Liver (tissue), 9 donors: Measurements from ENCODE around the gene NAA30. TPM values are rescaled to one million over a fixed set of nuclear protein-coding genes. Genes with fewer than 3 reads are reported as not detected.

Experiments used
- DNase-seq: peaks from one replicate; pipeline ENCODE4 v3.0.0-alpha.2; 2017; ENCODE audit warnings: low spot score
- H3K27ac ChIP-seq, 2 donors: one replicate each; pipeline ENCODE4 v1.7.0; 2013; ENCODE audit warnings: inconsistent platforms in 2 of 2, low read length in 2 of 2, control low read depth in 1 of 2, low read depth in 1 of 2, mild to moderate bottlenecking in 1 of 2
- H3K27me3 ChIP-seq, 4 donors: one replicate each; pipeline versions ENCODE4 v1.6.1 to v1.7.0; 2013; ENCODE audit warnings: low read length in 3 of 4, inconsistent platforms in 1 of 4, mild to moderate bottlenecking in 1 of 4, moderate library complexity in 1 of 4; ENCODE audit not compliant: control insufficient read depth in 4 of 4, insufficient read depth in 4 of 4
- H3K36me3 ChIP-seq, 4 donors: one replicate each; pipeline versions ENCODE4 v1.6.1 to v1.7.0; 2013; ENCODE audit warnings: low read length in 3 of 4, mild to moderate bottlenecking in 3 of 4, low read depth in 1 of 4, moderate library complexity in 1 of 4; ENCODE audit not compliant: control insufficient read depth in 4 of 4, insufficient read depth in 3 of 4
- H3K4me1 ChIP-seq, 4 donors: one replicate each; pipeline versions ENCODE4 v1.6.1 to v1.7.0; 2013; ENCODE audit warnings: low read length in 3 of 4, mild to moderate bottlenecking in 3 of 4, moderate library complexity in 1 of 4; ENCODE audit not compliant: control insufficient read depth in 4 of 4, insufficient read depth in 4 of 4
- H3K4me3 ChIP-seq, 3 donors: one replicate each; pipeline versions ENCODE4 v1.6.1 to v1.7.0; 2013; ENCODE audit warnings: low read length in 3 of 3, control low read depth in 1 of 3, low read depth in 1 of 3, mild to moderate bottlenecking in 1 of 3
- H3K9ac ChIP-seq, 2 donors: one replicate each; pipeline ENCODE4 v1.7.0; 2013; ENCODE audit warnings: low read length in 2 of 2, mild to moderate bottlenecking in 2 of 2, moderate library complexity in 2 of 2, control low read depth in 1 of 2, low read depth in 1 of 2
- H3K9me3 ChIP-seq, 4 donors: one replicate each; pipeline versions ENCODE4 v1.6.1 to v1.7.0; 2013; ENCODE audit warnings: low read length in 3 of 4; ENCODE audit not compliant: control insufficient read depth in 4 of 4
- EGR1 ChIP-seq, 2 donors: IDR thresholded peaks; 2 replicates each; pipeline ENCODE4 v1.6.1; 2016 to 2018; ENCODE audit warnings: antibody characterized with exemption in 2 of 2, low read depth in 2 of 2
- FOXA2 ChIP-seq: IDR thresholded peaks from 2 replicates; pipeline ENCODE4 v1.6.1; 2016; ENCODE audit warnings: antibody characterized with exemption
- GABPA ChIP-seq, 2 donors: IDR thresholded peaks in 1 of 2; conservative IDR thresholded peaks in 1 of 2; 2 replicates each; pipeline ENCODE4 v1.6.1; 2016; ENCODE audit warnings: antibody characterized with exemption in 2 of 2, mild to moderate bottlenecking in 1 of 2, moderate library complexity in 1 of 2
- HNF4A ChIP-seq, 2 donors: conservative IDR thresholded peaks; 2 replicates each; pipeline ENCODE4 v1.6.1; 2016; ENCODE audit warnings: antibody characterized with exemption in 2 of 2, mild to moderate bottlenecking in 2 of 2
- HNF4G ChIP-seq: IDR thresholded peaks from 2 replicates; pipeline ENCODE4 v1.6.1; 2016; ENCODE audit warnings: antibody characterized with exemption
- JUND ChIP-seq, 2 donors: IDR thresholded peaks; 2 replicates each; pipeline ENCODE4 v1.6.1; 2016; ENCODE audit warnings: antibody characterized with exemption in 2 of 2
- NR2F2 ChIP-seq: IDR thresholded peaks from 2 replicates; pipeline ENCODE4 v1.6.1; 2016; ENCODE audit warnings: antibody characterized with exemption
- RAD21 ChIP-seq, 2 donors: IDR thresholded peaks; 2 replicates each; pipeline ENCODE4 v1.6.1; 2016; ENCODE audit warnings: antibody characterized with exemption in 2 of 2, mild to moderate bottlenecking in 2 of 2
- SP1 ChIP-seq: IDR thresholded peaks from 2 replicates; pipeline ENCODE4 v1.6.1; 2018; ENCODE audit warnings: antibody characterized with exemption, mild to moderate bottlenecking
- TAF1 ChIP-seq: conservative IDR thresholded peaks from 2 replicates; pipeline ENCODE4 v1.6.1; 2016; ENCODE audit warnings: antibody characterized with exemption, mild to moderate bottlenecking
- YY1 ChIP-seq: IDR thresholded peaks from 2 replicates; pipeline ENCODE4 v1.6.1; 2016; ENCODE audit warnings: antibody characterized with exemption, mild to moderate bottlenecking
- WGBS: extraction: QIAGEN DNeasy Blood & Tissue Kit; methylation state at CpG from one replicate; pipeline ENCODE4 v1.1.7; 2013; 5-methylcytosine and 5-hydroxymethylcytosine counted together
- polyA plus RNA-seq, 2 donors: library from polyadenylated mRNA; stranded (reverse) in 1 of 2; unstranded in 1 of 2; fragments of 200-250 nt in 1 of 2; fragments of >200 nt in 1 of 2; fragmentation: Nextera tagmentation in 1 of 2; extraction: Ambion mirVana in 1 of 2; gene quantifications; one replicate each; pipeline versions ENCODE4 v1.2.1 to v1.2.3, GENCODE V29; 2013 to 2015
- total RNA-seq, 2 donors: library from RNA; depleted of rRNA; stranded (reverse); fragments of >200 nt; gene quantifications; one replicate each; pipeline ENCODE4 v1.2.3, GENCODE V29; 2014
- TF ChIP-seq, protein P1 (sequence below): IDR thresholded peaks from 2 replicates; pipeline ENCODE4 v1.6.1; 2016; ENCODE audit warnings: antibody characterized with exemption
- TF ChIP-seq, protein P2 (sequence below): IDR thresholded peaks from 2 replicates; pipeline ENCODE4 v1.6.1; 2016; ENCODE audit warnings: antibody characterized with exemption
- TF ChIP-seq, protein P3 (sequence below): IDR thresholded peaks from 2 replicates; pipeline ENCODE4 v1.6.1; 2016; ENCODE audit warnings: antibody characterized with exemption
- TF ChIP-seq, protein P4 (sequence below): IDR thresholded peaks from 2 replicates; pipeline ENCODE4 v1.6.1; 2016; ENCODE audit warnings: antibody characterized with exemption, mild to moderate bottlenecking
- donor health status: healthy.
- donor health status: healthy.
- donor health status: healthy.
- donor health status: healthy.
- donor health status: healthy.

NAA30 gene
- total and polyA plus RNA-seq, 4 donors, result 5.8 to 19.1 (median 8.2) TPM

DNA sequence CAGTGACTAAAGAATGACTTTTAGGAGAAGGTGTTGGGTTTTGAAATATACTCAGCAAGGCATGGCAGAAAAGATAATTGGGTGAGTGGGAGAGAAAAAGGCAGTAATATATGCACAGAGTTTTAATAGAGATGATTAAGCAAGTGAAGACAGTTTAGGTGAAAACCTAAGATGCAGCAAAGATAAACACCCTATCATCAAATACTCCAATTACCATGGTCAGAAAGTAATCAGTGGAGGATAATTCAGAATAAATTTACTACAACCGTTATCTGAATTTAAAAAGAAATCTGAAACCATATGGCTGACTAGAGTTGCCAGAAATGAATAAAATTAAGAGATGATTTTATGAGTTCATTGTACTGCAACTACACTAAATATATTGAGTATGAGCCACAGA, 26.8 kb downstream of the NAA30 start:
- Histone ChIP-seq H3K27ac (no peak overlapping the region), H3K9ac (no peak overlapping the region), H3K9me3 (no peaks in the 10 kb centered on the region), H3K4me3 (no peak overlapping the region), H3K4me1 (peaks cover 0 to 2% (median 0%) of the 10 kb centered on the region in 4 donors), H3K27me3 (no peaks in the 10 kb centered on the region), H3K36me3 (no peaks in the 10 kb centered on the region)
- DNase-seq, result no peak
- TF ChIP-seq HNF4G (no peak), YY1 (no peak), NR2F2 (no peak), EGR1 (IDR thresholded peaks at IDR 0.05; ENCODE audit: low read depth in 2 of 2) (no peak), HNF4A (conservative IDR thresholded peaks at IDR 0.05) (no peak), SP1 (no peak), GABPA (IDR thresholded peaks at IDR 0.05 in 1 of 2, conservative IDR thresholded peaks at IDR 0.05 in 1 of 2) (no peak), RAD21 (IDR thresholded peaks at IDR 0.05) (no peak)
- TF ChIP-seq, protein P1, sequence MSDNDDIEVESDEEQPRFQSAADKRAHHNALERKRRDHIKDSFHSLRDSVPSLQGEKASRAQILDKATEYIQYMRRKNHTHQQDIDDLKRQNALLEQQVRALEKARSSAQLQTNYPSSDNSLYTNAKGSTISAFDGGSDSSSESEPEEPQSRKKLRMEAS, result no peak
- TF ChIP-seq, protein P2, sequence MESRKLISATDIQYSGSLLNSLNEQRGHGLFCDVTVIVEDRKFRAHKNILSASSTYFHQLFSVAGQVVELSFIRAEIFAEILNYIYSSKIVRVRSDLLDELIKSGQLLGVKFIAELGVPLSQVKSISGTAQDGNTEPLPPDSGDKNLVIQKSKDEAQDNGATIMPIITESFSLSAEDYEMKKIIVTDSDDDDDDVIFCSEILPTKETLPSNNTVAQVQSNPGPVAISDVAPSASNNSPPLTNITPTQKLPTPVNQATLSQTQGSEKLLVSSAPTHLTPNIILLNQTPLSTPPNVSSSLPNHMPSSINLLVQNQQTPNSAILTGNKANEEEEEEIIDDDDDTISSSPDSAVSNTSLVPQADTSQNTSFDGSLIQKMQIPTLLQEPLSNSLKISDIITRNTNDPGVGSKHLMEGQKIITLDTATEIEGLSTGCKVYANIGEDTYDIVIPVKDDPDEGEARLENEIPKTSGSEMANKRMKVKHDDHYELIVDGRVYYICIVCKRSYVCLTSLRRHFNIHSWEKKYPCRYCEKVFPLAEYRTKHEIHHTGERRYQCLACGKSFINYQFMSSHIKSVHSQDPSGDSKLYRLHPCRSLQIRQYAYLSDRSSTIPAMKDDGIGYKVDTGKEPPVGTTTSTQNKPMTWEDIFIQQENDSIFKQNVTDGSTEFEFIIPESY, result no peak
- TF ChIP-seq, protein P3, sequence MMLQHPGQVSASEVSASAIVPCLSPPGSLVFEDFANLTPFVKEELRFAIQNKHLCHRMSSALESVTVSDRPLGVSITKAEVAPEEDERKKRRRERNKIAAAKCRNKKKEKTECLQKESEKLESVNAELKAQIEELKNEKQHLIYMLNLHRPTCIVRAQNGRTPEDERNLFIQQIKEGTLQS, result no peak
- 84% methylated on average over 1 of the region's 1 CpG for WGBS

- H3K27ac ChIP-seq, result no peak overlapping the region
- no peaks in the 10 kb centered on the region for H3K9me3 ChIP-seq
- WGBS, result 92% methylated on average over 4 of the region's 4 CpGs
- H3K27me3 ChIP-seq, result no peaks in the 10 kb centered on the region
- no peaks in the 10 kb centered on the region for H3K36me3 ChIP-seq
- TF ChIP-seq TAF1, result no peak
- TF ChIP-seq, protein P1, result no peak
- TF ChIP-seq JUND (IDR thresholded peaks at IDR 0.05), result no peak
- no peak for TF ChIP-seq FOXA2
- no peak for TF ChIP-seq HNF4G
- TF ChIP-seq, protein P4, sequence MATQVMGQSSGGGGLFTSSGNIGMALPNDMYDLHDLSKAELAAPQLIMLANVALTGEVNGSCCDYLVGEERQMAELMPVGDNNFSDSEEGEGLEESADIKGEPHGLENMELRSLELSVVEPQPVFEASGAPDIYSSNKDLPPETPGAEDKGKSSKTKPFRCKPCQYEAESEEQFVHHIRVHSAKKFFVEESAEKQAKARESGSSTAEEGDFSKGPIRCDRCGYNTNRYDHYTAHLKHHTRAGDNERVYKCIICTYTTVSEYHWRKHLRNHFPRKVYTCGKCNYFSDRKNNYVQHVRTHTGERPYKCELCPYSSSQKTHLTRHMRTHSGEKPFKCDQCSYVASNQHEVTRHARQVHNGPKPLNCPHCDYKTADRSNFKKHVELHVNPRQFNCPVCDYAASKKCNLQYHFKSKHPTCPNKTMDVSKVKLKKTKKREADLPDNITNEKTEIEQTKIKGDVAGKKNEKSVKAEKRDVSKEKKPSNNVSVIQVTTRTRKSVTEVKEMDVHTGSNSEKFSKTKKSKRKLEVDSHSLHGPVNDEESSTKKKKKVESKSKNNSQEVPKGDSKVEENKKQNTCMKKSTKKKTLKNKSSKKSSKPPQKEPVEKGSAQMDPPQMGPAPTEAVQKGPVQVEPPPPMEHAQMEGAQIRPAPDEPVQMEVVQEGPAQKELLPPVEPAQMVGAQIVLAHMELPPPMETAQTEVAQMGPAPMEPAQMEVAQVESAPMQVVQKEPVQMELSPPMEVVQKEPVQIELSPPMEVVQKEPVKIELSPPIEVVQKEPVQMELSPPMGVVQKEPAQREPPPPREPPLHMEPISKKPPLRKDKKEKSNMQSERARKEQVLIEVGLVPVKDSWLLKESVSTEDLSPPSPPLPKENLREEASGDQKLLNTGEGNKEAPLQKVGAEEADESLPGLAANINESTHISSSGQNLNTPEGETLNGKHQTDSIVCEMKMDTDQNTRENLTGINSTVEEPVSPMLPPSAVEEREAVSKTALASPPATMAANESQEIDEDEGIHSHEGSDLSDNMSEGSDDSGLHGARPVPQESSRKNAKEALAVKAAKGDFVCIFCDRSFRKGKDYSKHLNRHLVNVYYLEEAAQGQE, result no peak
- no peak for TF ChIP-seq RAD21 (IDR thresholded peaks at IDR 0.05)
- peaks cover 0 to 2% (median 0%) of the 10 kb centered on the region in 4 donors for H3K4me1 ChIP-seq
- H3K9ac ChIP-seq, result no peak overlapping the region
- no peak overlapping the region for H3K4me3 ChIP-seq
- DNase-seq, result no peak
Observed at GRCh38 chr14:57418999-57419398, 28.6 kb downstream of the NAA30 start.
